ENCODE data around the gene CFAP45. TPM values are rescaled to one million over a fixed set of nuclear protein-coding genes. Genes with fewer than 3 reads are reported as not detected.

CFAP45 gene
- total and polyA plus RNA-seq, 2 of the 8 experiments (the other 6 are each of a cell fraction or from before 2014, with no cell fraction given), result 0.05 TPM; not detected in 1

- Histone ChIP-seq H3K14ac (ENCODE audit: insufficient read length) (no peak overlapping the region), H4K91ac (replicated peaks; ENCODE audit: insufficient read length, low read length) (peak overlapping the region; percentile 36), H3K79me1 (ENCODE audit: low read depth, low read length) (no peaks in the 10 kb centered on the region), H3K23ac (ENCODE audit: insufficient read length) (no peak overlapping the region), H4K8ac (ENCODE audit: extremely low read depth, insufficient read depth, low read length) (no peak overlapping the region), H3K4me3 (ENCODE audit: extremely low read depth in 1 of 4, insufficient read depth in 2 of 4, low read depth in 3 of 4, low read length in 4 of 4) (no peak overlapping the region), H3K9me3 (ENCODE audit: insufficient read depth in 2 of 2, low read depth in 1 of 2, low read length in 1 of 2) (no peaks in the 10 kb centered on the region), H2AFZ (ENCODE audit: low read length) (no peak overlapping the region), H2BK20ac (ENCODE audit: low read length) (no peak overlapping the region), H3K9ac (replicated peaks in 1 of 4; ENCODE audit: extremely low read depth in 1 of 4, low read depth in 3 of 4, low read length in 3 of 4) (no peak overlapping the region), H3K18ac (ENCODE audit: extremely low read depth, low read length) (no peak overlapping the region), H2BK12ac (ENCODE audit: low read depth, low read length) (peak overlapping the region; percentile 62; the same call in 1 of the 2 replicates), H3K23me2 (ENCODE audit: low read depth, low read length) (no peaks in the 10 kb centered on the region), H3K56ac (replicated peaks; ENCODE audit: insufficient read length, low read depth, low read length) (no peak overlapping the region), H2BK5ac (ENCODE audit: low read depth, low read length) (no peak overlapping the region), H3K4me1 (replicated peaks in 1 of 4; ENCODE audit: control insufficient read depth in 3 of 4, insufficient read depth in 4 of 4, low read length in 3 of 4) (no peaks in the 10 kb centered on the region), H3K4me2 (ENCODE audit: insufficient read depth in 1 of 2, low read depth in 2 of 2, low read length in 2 of 2) (no peak overlapping the region), H4K20me1 (replicated peaks in 1 of 2; ENCODE audit: control insufficient read depth in 1 of 2, insufficient read depth in 2 of 2, low read length in 2 of 2) (no peaks in the 10 kb centered on the region), H3K27ac (ENCODE audit: low read depth, low read length) (no peak overlapping the region), H3K79me2 (ENCODE audit: control insufficient read depth in 1 of 2, insufficient read depth in 2 of 2, low read length in 2 of 2) (no peaks in the 10 kb centered on the region), H2BK120ac (replicated peaks; ENCODE audit: low read depth, low read length) (no peak overlapping the region), H4K5ac (ENCODE audit: insufficient read length, low read depth, low read length) (no peak overlapping the region), H2BK15ac (ENCODE audit: low read length) (0 out of 2 replicates have a peak overlapping the region, but pooled peaks have one; percentile 29), H3K4ac (replicated peaks; ENCODE audit: insufficient read length, low read depth, low read length) (no peak overlapping the region), H2AK5ac (ENCODE audit: low read depth, low read length) (no peak overlapping the region), H3K36me3 (ENCODE audit: control insufficient read depth in 2 of 4, insufficient read depth in 4 of 4, low read length in 3 of 4) (no peaks in the 10 kb centered on the region), H3K27me3 (replicated peaks in 1 of 4; ENCODE audit: control insufficient read depth in 3 of 4, extremely low read depth in 1 of 4, insufficient read depth in 3 of 4, low read length in 3 of 4) (no peaks in the 10 kb centered on the region)
- 93% methylated on average over 2 of the region's 2 CpGs; no CpG with 5 or more reads in 1 of the 2 experiments for WGBS, 2 experiments (ENCODE audit: extremely low coverage in 1 of 2, insufficient coverage in 1 of 2, insufficient read length in 1 of 2, insufficient replicate concordance in 2 of 2, low coverage in 1 of 2, low lambda C conversion rate in 2 of 2, missing lambda C conversion rate in 1 of 2)
- TF ChIP-seq EZH2 (IDR thresholded peaks at IDR 0.05; ENCODE audit: low read depth, low read length, severe bottlenecking) (no peak), NRF1 (IDR thresholded peaks at IDR 0.05; ENCODE audit: low read depth, low read length) (no peak), JUN (IDR thresholded peaks at IDR 0.05; ENCODE audit: low read depth, low read length) (no peak), TCF12 (IDR thresholded peaks at IDR 0.05; ENCODE audit: low read depth, low read length) (no peak), SP4 (IDR thresholded peaks at IDR 0.05; ENCODE audit: low read length) (no peak), SIRT6 (IDR thresholded peaks at IDR 0.05; ENCODE audit: low read length) (no peak), CTBP2 (IDR thresholded peaks at IDR 0.05; ENCODE audit: borderline replicate concordance, insufficient read depth, insufficient read length, low read length) (no peak), FOSL1 (IDR thresholded peaks at IDR 0.05; ENCODE audit: insufficient read depth, low read depth, low read length) (no peak), KDM5A (IDR thresholded peaks at IDR 0.05; ENCODE audit: low read length) (no peak), ASH2L (IDR thresholded peaks at IDR 0.05; ENCODE audit: low read length) (no peak), MAFK (IDR thresholded peaks at IDR 0.05; ENCODE audit: low read depth, low read length) (no peak), PHF8 (conservative IDR thresholded peaks at IDR 0.05; ENCODE audit: low read depth, low read length) (no peak)
- FAIRE-seq, result no peak
- ChIA-PET CTCF (ENCODE audit: partially characterized antibody) (interaction anchor here (1.2 to 20.8 kb wide), 19 partner anchors 9 to 693 kb away, joined by 3 to 645 read pairs (median 39); partner anchors contain the start of genes DUSP23, FCRL6, SLAMF8 and VSIG8), POLR2A (ENCODE audit: partially characterized antibody) (interaction anchor here (2.0 to 2.6 kb wide), 2 partner anchors 86 to 90 kb away, joined by 4 to 10 read pairs; no protein-coding TSS in a partner anchor)
- no peak for DNase-seq (ENCODE audit: low read depth in 1 of 2, low spot score in 2 of 2)
These were observed 10.1 kb downstream of the CFAP45 start for GRCh38 chr1:159889821-159890252.

Data from H1 (cell line).